Skeletal muscle satellite cell (primary cell): ENCODE results near the gene REXO5. TPM values are rescaled to one million over a fixed set of nuclear protein-coding genes. Genes with fewer than 3 reads are reported as not detected.

Experiments
- small RNA-seq: library from RNA; depleted of rRNA; stranded (forward); fragments of <200 nt; gene quantifications from one replicate; pipeline ENCODE3, GENCODE V24; 2012

REXO5 gene

Small RNAs within 50 kb of the gene (small RNA-seq; reads per million reads assigned to genes)
- gene RF00618 (not detected), gene RNU6-944P (not detected)
